ENCODE data around the gene TBC1D25.

- no peak for TF ChIP-seq EZH2 (IDR thresholded peaks at IDR 0.05)
- TF ChIP-seq CTCF (IDR thresholded peaks at IDR 0.05), result no peak
These were observed 36.6 kb downstream of the TBC1D25 start for GRCh38 chrX:48576108-48576507.

All from neural progenitor cell (in vitro differentiated cells).